ENCODE data around the gene NFKBIL1.
A peak's percentile ranks its signal among the peaks of the same experiment; 100 is the strongest.

Gene NFKBIL1

GRCh38 chr6:31597006-31597405 lies 49.6 kb downstream of the NFKBIL1 start:
- peak in 1 of 2 experiments; percentile 67 for DNase-seq (ENCODE audit: low read depth in 1 of 2, low spot score in 1 of 2)
- no peak overlapping the region for H3K4me3 ChIP-seq (replicated peaks; ENCODE audit: insufficient read depth, low read length)
- no peaks in the 10 kb centered on the region for H3K27me3 ChIP-seq (ENCODE audit: insufficient read depth, poor library complexity, severe bottlenecking)
- TF ChIP-seq CTCF (IDR thresholded peaks at IDR 0.05; ENCODE audit: insufficient read depth, low read length) = peak; percentile 21
- no peak for TF ChIP-seq REST (IDR thresholded peaks at IDR 0.05; ENCODE audit: insufficient replicate concordance, low read depth)
- H3K27ac ChIP-seq (replicated peaks) = no peak overlapping the region

GRCh38 chr6:31607317-31607716 lies 59.9 kb downstream of the NFKBIL1 start:
- Histone ChIP-seq H3K4me3 (replicated peaks; ENCODE audit: insufficient read depth, low read length) (no peak overlapping the region), H3K27me3 (ENCODE audit: insufficient read depth, poor library complexity, severe bottlenecking) (no peaks in the 10 kb centered on the region), H3K27ac (replicated peaks) (no peak overlapping the region)
- DNase-seq (ENCODE audit: low read depth in 1 of 2, low spot score in 1 of 2) = no peak
- TF ChIP-seq SPI1 (IDR thresholded peaks at IDR 0.05; ENCODE audit: borderline replicate concordance, low read depth) = no peak
- TF ChIP-seq REST (IDR thresholded peaks at IDR 0.05; ENCODE audit: insufficient replicate concordance, low read depth) = no peak
- TF ChIP-seq POLR2AphosphoS5 (IDR thresholded peaks at IDR 0.05; ENCODE audit: low read depth) = no peak
- TF ChIP-seq CTCF (IDR thresholded peaks at IDR 0.05; ENCODE audit: insufficient read depth, low read length) = no peak
- no peak for TF ChIP-seq GABPA (IDR thresholded peaks at IDR 0.05; ENCODE audit: low read depth)
